Endothelial cell of umbilical vein (primary cell): ENCODE measurements around the gene KRTAP1-3. TPM values are rescaled to one million over a fixed set of nuclear protein-coding genes. Genes with fewer than 3 reads are reported as not detected.

ENCODE experiments used
- BruUV-seq: library from RNA; stranded (reverse); fragments of 400-500 nt; replicated peaks from 2 replicates; lab custom pipeline; 2021; lab: Mats Ljungman, UMichigan
- CTCF ChIA-PET: fragments of 300-600, 350-600 bp; sonication (Branson Sonifier 250); formaldehyde crosslinking; loops from one replicate; lab custom pipeline; 2021; ENCODE audit warnings: antibody characterized with exemption, inconsistent platforms; lab: Charles Lee
- POLR2A ChIA-PET: fragments of 300-600, 350-600 bp; sonication (Branson Sonifier 250); formaldehyde crosslinking; loops from one replicate; lab custom pipeline; 2021; ENCODE audit warnings: antibody characterized with exemption, inconsistent platforms; lab: Charles Lee
- DNase-seq: peaks from one replicate; pipeline ENCODE4 v3.0.0-alpha.2; 2011; ENCODE audit warnings: low read depth, low spot score
- FAIRE-seq: peaks from 2 replicates; lab custom pipeline; 2011; peaks lifted over from hg19 to GRCh38; lab: Jason Lieb, UNC
- H2AFZ ChIP-seq: 2 replicates; pipeline ENCODE4 v1.6.0; 2012; ENCODE audit warnings: low read depth, low read length, control low read depth, inconsistent platforms
- H3K27ac ChIP-seq: 2 replicates; pipeline ENCODE4 v1.5.1; 2011; ENCODE audit warnings: low read depth, mild to moderate bottlenecking, control low read depth, low read length, moderate library complexity; ENCODE audit not compliant: insufficient read depth
- H3K27me3 ChIP-seq, 2 experiments: 2 replicates each; pipeline versions ENCODE4 v1.6.0 to v1.6.1; 2011; ENCODE audit warnings: low read length in 2 of 2, mixed read lengths in 1 of 2; ENCODE audit not compliant: control insufficient read depth in 2 of 2, insufficient read depth in 2 of 2
- H3K36me3 ChIP-seq, 2 experiments: 2 replicates in 1 of 2; 3 replicates in 1 of 2; pipeline ENCODE4 v1.5.1; 2011; ENCODE audit warnings: low read length in 2 of 2, mild to moderate bottlenecking in 1 of 2, moderate library complexity in 1 of 2; ENCODE audit not compliant: control insufficient read depth in 2 of 2, insufficient read depth in 2 of 2; ENCODE audit errors: extremely low read depth in 1 of 2
- H3K4me1 ChIP-seq: 3 replicates; pipeline ENCODE4 v1.5.1; 2011; ENCODE audit warnings: mild to moderate bottlenecking, low read length; ENCODE audit not compliant: control insufficient read depth, insufficient read depth; ENCODE audit errors: extremely low read depth
- H3K4me2 ChIP-seq: 2 replicates; pipeline ENCODE4 v1.6.1; 2011; ENCODE audit warnings: low read length, control low read depth, mixed read lengths; ENCODE audit not compliant: insufficient read depth
- H3K4me3 ChIP-seq, 3 experiments: fragments of 200-600 bp in 1 of 3; sonication (generic), shearing (Covaris generic) in 1 of 3; replicated peaks in 1 of 3; 2 replicates each; pipeline ENCODE4 v1.5.1; 2011 to 2016; ENCODE audit warnings: control low read depth in 3 of 3, low read length in 3 of 3, mild to moderate bottlenecking in 2 of 3, inconsistent platforms in 1 of 3, low read depth in 1 of 3, moderate library complexity in 1 of 3; ENCODE audit not compliant: insufficient read depth in 1 of 3
- H3K79me2 ChIP-seq: 2 replicates; pipeline ENCODE4 v1.6.0; 2012; ENCODE audit warnings: low read length, inconsistent platforms; ENCODE audit not compliant: control insufficient read depth, insufficient read depth
- H3K9ac ChIP-seq: replicated peaks from 2 replicates; pipeline ENCODE3; 2011; ENCODE audit warnings: low read length, control low read depth; ENCODE audit not compliant: insufficient read depth; ENCODE audit errors: extremely low read depth
- H3K9me1 ChIP-seq: replicated peaks from 3 replicates; pipeline ENCODE4 v1.6.0; 2011; ENCODE audit warnings: mild to moderate bottlenecking, low read length; ENCODE audit not compliant: control insufficient read depth, insufficient read depth; ENCODE audit errors: extremely low read depth
- H3K9me3 ChIP-seq: replicated peaks from 2 replicates; pipeline ENCODE4 v1.5.1; 2012; ENCODE audit warnings: low read length, inconsistent platforms; ENCODE audit not compliant: control insufficient read depth, insufficient read depth
- H4K20me1 ChIP-seq: replicated peaks from 2 replicates; pipeline ENCODE3; 2011; ENCODE audit warnings: mild to moderate bottlenecking, low read length; ENCODE audit not compliant: control insufficient read depth, insufficient read depth; ENCODE audit errors: extremely low read depth
- CTCF ChIP-seq, 2 donors: IDR thresholded peaks; 1 replicate in 1 of 2; 2 replicates in 1 of 2; pipeline ENCODE4 v1.5.1; 2011; ENCODE audit warnings: low read length in 2 of 2, mild to moderate bottlenecking in 2 of 2, moderate library complexity in 2 of 2, control low read depth in 1 of 2, inconsistent platforms in 1 of 2, low read depth in 1 of 2; ENCODE audit not compliant: insufficient read depth in 1 of 2; ENCODE audit errors: extremely low read depth in 1 of 2
- EZH2 ChIP-seq: IDR thresholded peaks from 2 replicates; pipeline ENCODE4 v1.6.1; 2012; ENCODE audit warnings: borderline replicate concordance, low read depth, mild to moderate bottlenecking, moderate library complexity, low read length, inconsistent platforms; ENCODE audit not compliant: severe bottlenecking
- FOS ChIP-seq: IDR thresholded peaks from 2 replicates; pipeline ENCODE4 v1.6.1; 2011; ENCODE audit warnings: mild to moderate bottlenecking, low read length, moderate library complexity, borderline replicate concordance; ENCODE audit not compliant: insufficient read depth
- GATA2 ChIP-seq: IDR thresholded peaks from 2 replicates; pipeline ENCODE4 v1.7.0; 2011; ENCODE audit warnings: low read depth, mild to moderate bottlenecking, moderate library complexity, mixed read lengths, low read length; ENCODE audit not compliant: insufficient read length, insufficient read depth
- JUN ChIP-seq: IDR thresholded peaks from 2 replicates; pipeline ENCODE4 v1.6.1; 2011; ENCODE audit warnings: borderline replicate concordance, low read depth; ENCODE audit not compliant: insufficient read length, insufficient read depth
- MAX ChIP-seq: IDR thresholded peaks from 2 replicates; pipeline ENCODE4 v1.6.1; 2011; ENCODE audit not compliant: insufficient read depth, insufficient read length
- MYC ChIP-seq: IDR thresholded peaks from one replicate; pipeline ENCODE4 v1.6.1; 2011; ENCODE audit warnings: mild to moderate bottlenecking, low read depth, low read length
- POLR2A ChIP-seq: IDR thresholded peaks from 2 replicates; pipeline ENCODE4 v1.6.1; 2012; ENCODE audit warnings: low read depth, mild to moderate bottlenecking, control low read depth, low read length
- POLR2AphosphoS5 ChIP-seq: IDR thresholded peaks from 2 replicates; pipeline ENCODE4 v1.6.1; 2012; ENCODE audit warnings: low read depth, mild to moderate bottlenecking, control low read depth, low read length, moderate library complexity; ENCODE audit not compliant: insufficient read depth
- dilution Hi-C: fragments of 300-500 bp; cut with MboI; formaldehyde crosslinking; loops from one replicate; pipeline ENCODE4 v1.15.0; 2019; ENCODE audit warnings: low sequenced_read_pairs; ENCODE audit not compliant: extremely low pct_ligation_motif_present
- intact Hi-C: fragments of 100-400 bp; cut with micrococcal nuclease; formaldehyde crosslinking; loops from one replicate; pipeline ENCODE4 v1.10.0; 2022
- polyA plus RNA-seq, 4 experiments: library from polyadenylated mRNA; depleted of rRNA in 3 of 4; stranded (reverse) in 3 of 4; unstranded in 1 of 4; fragments of >200 nt; gene quantifications; 2 replicates each; pipeline versions ENCODE4 v1.2.1 to v1.2.3, GENCODE V29; 2011 to 2012; ENCODE audit warnings: missing spikeins in 1 of 4
- total RNA-seq: library from RNA; stranded (reverse); gene quantifications from 2 replicates; pipeline ENCODE4 v1.2.3, GENCODE V29; 2021

KRTAP1-3 gene
- total and polyA plus RNA-seq, 2 donors (not counting 3 experiments of a cell fraction or from before 2014, with no cell fraction given): not detected

- ChIA-PET CTCF (no interaction called here), POLR2A (no interaction called here)
- dilution Hi-C loops: no loop called here
- BruUV-seq: no TSS peak
- peaks cover 0 to 1% of the 10 kb centered on the region in 2 experiments for H3K27me3 ChIP-seq
- H3K36me3 ChIP-seq: no peaks in the 10 kb centered on the region
- FAIRE-seq: no peak
- H3K4me1 ChIP-seq: no peaks in the 10 kb centered on the region
- no peaks in the 10 kb centered on the region for H4K20me1 ChIP-seq
- TF ChIP-seq EZH2: no peak
- TF ChIP-seq POLR2AphosphoS5: no peak
- no peak for TF ChIP-seq POLR2A
- TF ChIP-seq MYC: no peak
- TF ChIP-seq CTCF (IDR thresholded peaks at IDR 0.05; ENCODE audit: extremely low read depth in 1 of 2, insufficient read depth in 1 of 2, low read depth in 1 of 2, low read length in 2 of 2): no peak
- no peak for TF ChIP-seq MAX
- TF ChIP-seq JUN: no peak
- no peak for TF ChIP-seq GATA2
- no peak for TF ChIP-seq FOS
- no peak overlapping the region for H3K4me3 ChIP-seq
- no peaks in the 10 kb centered on the region for H3K79me2 ChIP-seq
- no peak overlapping the region for H3K4me2 ChIP-seq
- H2AFZ ChIP-seq: no peak overlapping the region
- intact Hi-C loops: no loop called here
- no peaks in the 10 kb centered on the region for H3K9me1 ChIP-seq
- no peak overlapping the region for H3K9ac ChIP-seq
- H3K27ac ChIP-seq: no peak overlapping the region
- no peaks in the 10 kb centered on the region for H3K9me3 ChIP-seq
- no peak for DNase-seq
These were observed 25.3 kb downstream of the KRTAP1-3 start for GRCh38 chr17:41009301-41009760.
